ENCODE data around the gene CLIC4.
"Not testable (repeated sequence)": the region's sequence is repeated elsewhere in the genome, so short reads cannot be mapped to it uniquely, and the experiment has no call there.

Gene CLIC4

GRCh38 chr1:24745711-24746413 is 615 bp downstream of the CLIC4 start:
- H3K27ac ChIP-seq (ENCODE audit: insufficient read depth, low read length, poor library complexity, severe bottlenecking) = peak overlapping the region; percentile 53
- no peaks in the 10 kb centered on the region for H3K4me1 ChIP-seq (ENCODE audit: control insufficient read depth, insufficient read depth, low read length, poor library complexity, severe bottlenecking)
- peak in 1 of 3 donors; percentile 6 for DNase-seq
- H3K4me3 ChIP-seq (ENCODE audit: insufficient read depth, low read depth, low read length, poor library complexity, severe bottlenecking) = peak overlapping the region; percentile 79
- no peaks in the 10 kb centered on the region for H3K9me3 ChIP-seq (ENCODE audit: control insufficient read depth, low read length)
- no peaks in the 10 kb centered on the region for H3K27me3 ChIP-seq (replicated peaks; ENCODE audit: control insufficient read depth, insufficient read depth, low read length, poor library complexity, severe bottlenecking)
- H3K36me3 ChIP-seq (ENCODE audit: control insufficient read depth, insufficient read depth, low read length) = no peaks in the 10 kb centered on the region

- no peaks in the 10 kb centered on the region for H3K9me3 ChIP-seq (ENCODE audit: control insufficient read depth, low read length)
- no peak overlapping the region for H3K4me3 ChIP-seq (ENCODE audit: insufficient read depth, low read depth, low read length, poor library complexity, severe bottlenecking)
- H3K27ac ChIP-seq (ENCODE audit: insufficient read depth, low read length, poor library complexity, severe bottlenecking) = no peak overlapping the region
- H3K36me3 ChIP-seq (ENCODE audit: control insufficient read depth, insufficient read depth, low read length) = no peaks in the 10 kb centered on the region
- H3K4me1 ChIP-seq (ENCODE audit: control insufficient read depth, insufficient read depth, low read length, poor library complexity, severe bottlenecking) = no peaks in the 10 kb centered on the region
- DNase-seq = no peak
- H3K27me3 ChIP-seq (replicated peaks; ENCODE audit: control insufficient read depth, insufficient read depth, low read length, poor library complexity, severe bottlenecking) = no peaks in the 10 kb centered on the region
Measured at GRCh38 chr1:24748191-24749121, 3.2 kb downstream of the CLIC4 start.

GRCh38 chr1:24749252-24749651 is 4.0 kb downstream of the CLIC4 start:
- H3K27ac ChIP-seq (ENCODE audit: insufficient read depth, low read length, poor library complexity, severe bottlenecking) = no peak overlapping the region
- H3K4me1 ChIP-seq (ENCODE audit: control insufficient read depth, insufficient read depth, low read length, poor library complexity, severe bottlenecking) = no peaks in the 10 kb centered on the region
- no peak overlapping the region for H3K4me3 ChIP-seq (ENCODE audit: insufficient read depth, low read depth, low read length, poor library complexity, severe bottlenecking)

DNA sequence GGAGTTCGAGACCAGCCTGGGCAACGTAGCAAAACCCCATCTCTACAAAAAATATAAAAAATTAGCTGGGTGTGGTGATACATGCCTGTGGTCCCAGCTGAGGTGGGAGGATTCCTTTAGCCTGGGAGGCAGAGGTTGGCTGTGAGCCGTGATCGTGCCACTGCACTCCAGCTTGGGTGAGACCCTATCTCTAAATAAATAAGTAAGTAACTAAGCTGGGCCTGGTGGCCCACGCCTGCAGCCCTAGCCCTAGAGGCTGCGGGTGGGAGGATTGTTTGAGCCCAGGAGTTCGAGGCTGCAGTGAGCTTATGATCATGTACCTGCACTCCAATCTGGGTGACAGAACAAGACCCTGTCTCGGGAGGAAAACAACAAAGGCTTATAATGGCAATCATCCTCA is 4.6 kb downstream of the CLIC4 start:
- Histone ChIP-seq H3K27me3 (replicated peaks; ENCODE audit: control insufficient read depth, insufficient read depth, low read length, poor library complexity, severe bottlenecking) (no peaks in the 10 kb centered on the region), H3K9me3 (ENCODE audit: control insufficient read depth, low read length) (no peaks in the 10 kb centered on the region), H3K4me1 (ENCODE audit: control insufficient read depth, insufficient read depth, low read length, poor library complexity, severe bottlenecking) (no peaks in the 10 kb centered on the region), H3K27ac (ENCODE audit: insufficient read depth, low read length, poor library complexity, severe bottlenecking) (no peak overlapping the region), H3K36me3 (ENCODE audit: control insufficient read depth, insufficient read depth, low read length) (no peaks in the 10 kb centered on the region), H3K4me3 (ENCODE audit: insufficient read depth, low read depth, low read length, poor library complexity, severe bottlenecking) (no peak overlapping the region)
- no peak for DNase-seq

More at GRCh38 chr1:24749252-24749651, 4.0 kb downstream of the CLIC4 start:
- H3K9me3 ChIP-seq (ENCODE audit: control insufficient read depth, low read length) = no peaks in the 10 kb centered on the region
- no peaks in the 10 kb centered on the region for H3K27me3 ChIP-seq (replicated peaks; ENCODE audit: control insufficient read depth, insufficient read depth, low read length, poor library complexity, severe bottlenecking)
- no peak for DNase-seq
- H3K36me3 ChIP-seq (ENCODE audit: control insufficient read depth, insufficient read depth, low read length) = no peaks in the 10 kb centered on the region

- no peak for DNase-seq
- H3K27ac ChIP-seq (ENCODE audit: insufficient read depth, low read length, poor library complexity, severe bottlenecking) = no peak overlapping the region
- H3K4me1 ChIP-seq (ENCODE audit: control insufficient read depth, insufficient read depth, low read length, poor library complexity, severe bottlenecking) = no peaks in the 10 kb centered on the region
- no peaks in the 10 kb centered on the region for H3K27me3 ChIP-seq (replicated peaks; ENCODE audit: control insufficient read depth, insufficient read depth, low read length, poor library complexity, severe bottlenecking)
- no peak overlapping the region for H3K4me3 ChIP-seq (ENCODE audit: insufficient read depth, low read depth, low read length, poor library complexity, severe bottlenecking)
- H3K9me3 ChIP-seq (ENCODE audit: control insufficient read depth, low read length) = no peaks in the 10 kb centered on the region
- H3K36me3 ChIP-seq (ENCODE audit: control insufficient read depth, insufficient read depth, low read length) = no peaks in the 10 kb centered on the region
Measured at GRCh38 chr1:24751833-24752232, 6.6 kb downstream of the CLIC4 start.

DNA sequence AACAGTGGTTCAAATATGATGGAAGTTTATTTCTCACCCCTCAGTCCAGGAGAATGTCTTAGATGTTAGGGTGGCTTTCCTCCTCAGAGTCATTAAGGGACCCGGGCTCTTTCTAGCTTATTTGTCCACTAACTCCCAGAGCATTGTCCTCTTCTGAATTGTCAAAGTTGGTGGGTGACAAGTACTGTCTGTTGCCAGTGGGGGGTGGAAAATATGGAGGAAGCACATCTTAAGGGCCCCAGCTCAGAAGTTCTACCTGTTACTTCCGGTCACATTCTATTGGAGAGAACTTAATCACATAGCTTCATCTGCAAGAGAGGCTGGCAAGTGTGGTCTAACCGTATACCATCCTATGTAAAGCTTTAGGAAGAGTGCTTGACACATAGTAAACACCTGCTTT is 7.1 kb downstream of the CLIC4 start:
- no peaks in the 10 kb centered on the region for H3K9me3 ChIP-seq (ENCODE audit: control insufficient read depth, low read length)
- H3K4me3 ChIP-seq (ENCODE audit: insufficient read depth, low read depth, low read length, poor library complexity, severe bottlenecking) = no peak overlapping the region
- no peaks in the 10 kb centered on the region for H3K4me1 ChIP-seq (ENCODE audit: control insufficient read depth, insufficient read depth, low read length, poor library complexity, severe bottlenecking)
- no peaks in the 10 kb centered on the region for H3K27me3 ChIP-seq (replicated peaks; ENCODE audit: control insufficient read depth, insufficient read depth, low read length, poor library complexity, severe bottlenecking)
- H3K36me3 ChIP-seq (ENCODE audit: control insufficient read depth, insufficient read depth, low read length) = no peaks in the 10 kb centered on the region
- H3K27ac ChIP-seq (ENCODE audit: insufficient read depth, low read length, poor library complexity, severe bottlenecking) = no peak overlapping the region
- DNase-seq = no peak

DNA sequence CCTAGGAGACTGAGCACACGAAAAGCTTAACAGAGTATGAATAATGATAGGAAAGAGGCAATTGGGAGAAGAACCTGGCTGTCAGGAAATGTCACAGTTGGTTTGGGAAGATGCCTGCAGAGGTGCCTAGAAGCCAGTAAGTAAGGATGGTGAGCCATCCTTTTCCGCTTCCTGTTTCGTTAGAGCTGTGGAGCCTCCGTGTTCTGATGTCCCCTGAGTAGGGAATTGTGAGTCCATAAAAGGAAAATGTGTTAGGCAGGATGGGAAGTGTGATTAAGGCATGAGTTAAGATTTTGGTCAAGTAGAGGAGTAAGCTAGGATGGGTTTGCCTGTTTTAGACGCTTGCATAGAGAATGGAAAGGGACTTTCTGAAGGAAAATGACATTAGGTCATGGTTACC is 9.0 kb downstream of the CLIC4 start:
- H3K27me3 ChIP-seq (replicated peaks; ENCODE audit: control insufficient read depth, insufficient read depth, low read length, poor library complexity, severe bottlenecking) = no peaks in the 10 kb centered on the region
- H3K4me3 ChIP-seq (ENCODE audit: insufficient read depth, low read depth, low read length, poor library complexity, severe bottlenecking) = no peak overlapping the region
- H3K27ac ChIP-seq (ENCODE audit: insufficient read depth, low read length, poor library complexity, severe bottlenecking) = no peak overlapping the region
- no peaks in the 10 kb centered on the region for H3K9me3 ChIP-seq (ENCODE audit: control insufficient read depth, low read length)
- no peak for DNase-seq
- H3K4me1 ChIP-seq (ENCODE audit: control insufficient read depth, insufficient read depth, low read length, poor library complexity, severe bottlenecking) = no peaks in the 10 kb centered on the region
- H3K36me3 ChIP-seq (ENCODE audit: control insufficient read depth, insufficient read depth, low read length) = no peaks in the 10 kb centered on the region

DNA sequence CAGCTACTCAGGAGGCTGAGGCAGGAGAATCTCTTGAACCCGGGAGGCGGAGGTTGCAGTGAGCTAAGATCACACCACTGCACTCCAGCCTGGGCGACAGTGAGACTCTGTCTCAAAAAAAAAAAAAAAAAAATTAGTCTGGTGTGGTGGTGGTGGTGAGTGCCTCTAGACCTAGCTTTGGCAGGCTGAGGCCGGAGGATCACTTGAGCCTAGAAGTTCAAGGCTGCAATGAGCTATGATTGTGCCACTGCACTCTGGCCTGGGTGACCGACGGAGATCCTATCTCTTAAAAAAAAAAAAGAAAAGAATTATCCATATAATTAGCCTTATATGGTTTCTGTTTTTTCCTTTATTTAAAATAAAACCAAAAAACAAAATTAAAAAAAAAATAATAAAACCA is 10.1 kb downstream of the CLIC4 start:
- not testable (repeated sequence) for DNase-seq; H3K4me1 ChIP-seq (ENCODE audit: control insufficient read depth, insufficient read depth, low read length, poor library complexity, severe bottlenecking); H3K27me3 ChIP-seq (replicated peaks; ENCODE audit: control insufficient read depth, insufficient read depth, low read length, poor library complexity, severe bottlenecking); H3K9me3 ChIP-seq (ENCODE audit: control insufficient read depth, low read length); H3K4me3 ChIP-seq (ENCODE audit: insufficient read depth, low read depth, low read length, poor library complexity, severe bottlenecking); H3K36me3 ChIP-seq (ENCODE audit: control insufficient read depth, insufficient read depth, low read length); H3K27ac ChIP-seq (ENCODE audit: insufficient read depth, low read length, poor library complexity, severe bottlenecking)

GRCh38 chr1:24756395-24756794 is 11.1 kb downstream of the CLIC4 start:
- Histone ChIP-seq H3K4me1 (ENCODE audit: control insufficient read depth, insufficient read depth, low read length, poor library complexity, severe bottlenecking) (no peaks in the 10 kb centered on the region), H3K27me3 (replicated peaks; ENCODE audit: control insufficient read depth, insufficient read depth, low read length, poor library complexity, severe bottlenecking) (no peaks in the 10 kb centered on the region)

DNA sequence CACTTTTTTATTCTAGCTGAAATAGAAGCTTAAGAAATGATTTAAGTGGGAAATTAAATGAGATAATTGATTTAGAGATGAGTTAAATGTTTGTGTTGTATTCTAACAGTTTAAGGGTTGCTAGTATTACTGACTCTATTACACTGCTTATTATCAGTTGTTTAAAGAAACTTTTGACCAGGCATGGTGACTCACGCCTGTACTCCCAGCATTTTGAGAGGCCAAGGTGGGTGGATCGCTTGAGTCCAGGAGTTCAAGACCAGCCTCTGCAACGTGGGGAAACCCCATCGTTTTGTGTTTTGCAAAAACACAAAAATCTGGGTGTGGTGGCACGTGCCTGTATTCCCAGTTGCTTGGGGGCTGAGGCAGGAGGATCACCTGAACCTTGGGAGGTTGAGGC is 14.2 kb downstream of the CLIC4 start:
- Histone ChIP-seq H3K9me3 (ENCODE audit: control insufficient read depth, low read length) (no peaks in the 10 kb centered on the region), H3K27me3 (replicated peaks; ENCODE audit: control insufficient read depth, insufficient read depth, low read length, poor library complexity, severe bottlenecking) (no peaks in the 10 kb centered on the region), H3K36me3 (ENCODE audit: control insufficient read depth, insufficient read depth, low read length) (no peaks in the 10 kb centered on the region), H3K4me1 (ENCODE audit: control insufficient read depth, insufficient read depth, low read length, poor library complexity, severe bottlenecking) (no peaks in the 10 kb centered on the region), H3K27ac (ENCODE audit: insufficient read depth, low read length, poor library complexity, severe bottlenecking) (no peak overlapping the region), H3K4me3 (ENCODE audit: insufficient read depth, low read depth, low read length, poor library complexity, severe bottlenecking) (no peak overlapping the region)
- DNase-seq = no peak

More at GRCh38 chr1:24756395-24756794, 11.1 kb downstream of the CLIC4 start:
- no peak for DNase-seq
- Histone ChIP-seq H3K27ac (ENCODE audit: insufficient read depth, low read length, poor library complexity, severe bottlenecking) (no peak overlapping the region), H3K36me3 (ENCODE audit: control insufficient read depth, insufficient read depth, low read length) (no peaks in the 10 kb centered on the region), H3K4me3 (ENCODE audit: insufficient read depth, low read depth, low read length, poor library complexity, severe bottlenecking) (no peak overlapping the region), H3K9me3 (ENCODE audit: control insufficient read depth, low read length) (no peaks in the 10 kb centered on the region)
